OCI-LY3 (cell line): Measurements from ENCODE around the gene TNK2.
"Not testable (repeated sequence)": the region's sequence is repeated elsewhere in the genome, so short reads cannot be mapped to it uniquely, and the experiment has no call there.

Source experiments
- H2AFZ ChIP-seq: fragments of 200-600, 300-600 bp; shearing (Covaris generic); 2 replicates; pipeline ENCODE4 v1.6.0; 2014; ENCODE audit warnings: antibody characterized with exemption, low read depth, low read length
- H3K27ac ChIP-seq: fragments of 200-600, 300-600 bp; sonication (generic); 2 replicates; pipeline ENCODE4 v1.5.1; 2014; ENCODE audit warnings: mild to moderate bottlenecking, low read length, moderate library complexity, mixed read lengths
- H3K27me3 ChIP-seq: fragments of 200-600, 300-600 bp; sonication (generic); 2 replicates; pipeline ENCODE4 v1.6.1; 2014; ENCODE audit warnings: low read depth, low read length, mixed read lengths
- H3K36me3 ChIP-seq: fragments of 200-600, 300-600 bp; sonication (generic); replicated peaks from 2 replicates; pipeline ENCODE3; 2014; ENCODE audit warnings: low read depth, low read length, mixed read lengths
- H3K4me1 ChIP-seq: fragments of 300-600, 200-600 bp; sonication (generic); 2 replicates; pipeline ENCODE4 v1.6.1; 2014; ENCODE audit warnings: low read length, mixed read lengths
- H3K4me2 ChIP-seq: fragments of 200-600, 300-600 bp; sonication (generic); 2 replicates; pipeline ENCODE4 v1.6.1; 2014; ENCODE audit warnings: low read length, mixed read lengths
- H3K4me3 ChIP-seq: fragments of 300-600, 200-600 bp; sonication (generic); 2 replicates; pipeline ENCODE4 v1.5.1; 2014; ENCODE audit warnings: antibody characterized with exemption, mild to moderate bottlenecking, low read length, moderate library complexity
- H3K79me2 ChIP-seq: fragments of 300-600, 200-600 bp; shearing (Covaris generic); 2 replicates; pipeline ENCODE4 v1.6.1; 2014; ENCODE audit warnings: mild to moderate bottlenecking, low read length, mixed read lengths
- H3K9ac ChIP-seq: fragments of 300-600, 200-600 bp; shearing (Covaris generic); 2 replicates; pipeline ENCODE4 v1.6.0; 2014; ENCODE audit warnings: mild to moderate bottlenecking, low read length, moderate library complexity
- H3K9me3 ChIP-seq: fragments of 200-600, 300-600 bp; shearing (Covaris generic); 2 replicates; pipeline ENCODE4 v1.6.1; 2014; ENCODE audit warnings: low read length, mixed read lengths; ENCODE audit not compliant: insufficient read depth
- H4K20me1 ChIP-seq: fragments of 200-600, 300-600 bp; sonication (generic); 2 replicates; pipeline ENCODE4 v1.6.1; 2016; ENCODE audit warnings: low read length, mixed read lengths; ENCODE audit not compliant: insufficient read depth

TNK2 gene

DNA sequence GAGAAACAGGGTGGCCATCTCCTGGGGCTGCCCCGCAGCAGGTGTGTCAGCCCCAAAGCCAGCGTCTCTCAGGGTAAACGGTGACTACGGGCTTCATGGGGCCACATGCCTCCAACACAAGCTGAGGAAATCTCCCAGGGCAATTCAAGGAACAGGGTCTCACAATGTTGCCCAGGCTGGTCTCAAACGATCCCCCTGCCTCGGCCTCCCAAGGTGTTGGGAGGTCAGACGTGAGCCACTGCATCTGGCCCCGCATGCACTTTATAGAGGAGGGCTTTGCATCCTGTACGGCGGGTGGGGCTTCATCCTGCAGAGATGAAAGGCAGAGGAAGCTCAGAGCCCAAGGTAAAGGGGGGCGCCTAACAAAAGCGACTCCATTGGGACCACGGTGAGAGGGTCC lies 42.4 kb upstream of the TNK2 start:
- H2AFZ ChIP-seq, H3K9me3 ChIP-seq, H4K20me1 ChIP-seq, H3K4me3 ChIP-seq, H3K9ac ChIP-seq, H3K79me2 ChIP-seq, H3K27ac ChIP-seq, H3K27me3 ChIP-seq, H3K4me2 ChIP-seq, H3K36me3 ChIP-seq, H3K4me1 ChIP-seq: not testable (repeated sequence)

- not testable (repeated sequence) for H3K79me2 ChIP-seq, H3K36me3 ChIP-seq, H3K27me3 ChIP-seq, H3K9ac ChIP-seq, H3K9me3 ChIP-seq, H4K20me1 ChIP-seq, H3K4me2 ChIP-seq, H3K4me3 ChIP-seq, H2AFZ ChIP-seq, H3K4me1 ChIP-seq, H3K27ac ChIP-seq
Observed at GRCh38 chr3:195950164-195950563, 41.8 kb upstream of the TNK2 start.

DNA sequence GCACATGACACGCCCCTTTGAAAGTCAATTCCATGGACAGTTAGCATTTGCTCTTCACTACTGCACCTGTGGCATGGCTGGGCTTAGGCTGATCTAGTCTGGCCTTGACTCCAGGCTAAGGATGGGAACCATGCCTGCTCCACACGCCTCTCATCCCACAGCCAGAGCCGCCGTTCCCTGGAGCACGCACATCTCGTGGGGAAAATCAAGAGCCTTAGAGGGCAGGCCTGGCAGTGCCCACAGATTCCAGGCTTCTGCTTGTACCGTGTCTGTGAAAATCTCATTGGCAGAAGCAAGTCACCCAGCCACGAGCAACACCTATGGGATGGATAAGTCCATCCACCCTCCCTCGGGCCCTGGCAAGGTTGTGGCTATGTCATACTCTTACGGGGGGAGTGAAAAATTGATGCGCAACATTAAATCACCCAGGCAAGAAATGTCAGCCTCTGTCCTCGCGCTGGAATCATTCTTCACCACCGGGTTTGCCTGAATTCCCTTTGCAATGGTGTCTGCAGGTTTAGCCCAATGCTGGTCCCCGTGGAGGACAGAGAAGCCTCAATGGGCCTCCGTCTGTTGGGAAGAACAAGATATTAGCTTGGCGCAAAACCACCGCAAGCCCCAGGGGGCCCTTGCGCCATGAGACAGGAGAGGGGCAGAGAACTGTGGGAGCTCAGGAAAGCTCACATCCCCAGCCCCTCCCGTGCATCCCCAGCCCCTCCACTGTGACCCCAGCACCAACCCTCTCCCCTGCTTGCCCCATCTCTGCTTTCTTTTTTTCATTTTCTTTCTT lies 38.8 kb upstream of the TNK2 start:
- not testable (repeated sequence) for H3K4me2 ChIP-seq, H3K9ac ChIP-seq, H3K27ac ChIP-seq, H3K4me1 ChIP-seq, H2AFZ ChIP-seq, H3K79me2 ChIP-seq, H3K9me3 ChIP-seq, H3K4me3 ChIP-seq, H4K20me1 ChIP-seq, H3K36me3 ChIP-seq, H3K27me3 ChIP-seq

DNA sequence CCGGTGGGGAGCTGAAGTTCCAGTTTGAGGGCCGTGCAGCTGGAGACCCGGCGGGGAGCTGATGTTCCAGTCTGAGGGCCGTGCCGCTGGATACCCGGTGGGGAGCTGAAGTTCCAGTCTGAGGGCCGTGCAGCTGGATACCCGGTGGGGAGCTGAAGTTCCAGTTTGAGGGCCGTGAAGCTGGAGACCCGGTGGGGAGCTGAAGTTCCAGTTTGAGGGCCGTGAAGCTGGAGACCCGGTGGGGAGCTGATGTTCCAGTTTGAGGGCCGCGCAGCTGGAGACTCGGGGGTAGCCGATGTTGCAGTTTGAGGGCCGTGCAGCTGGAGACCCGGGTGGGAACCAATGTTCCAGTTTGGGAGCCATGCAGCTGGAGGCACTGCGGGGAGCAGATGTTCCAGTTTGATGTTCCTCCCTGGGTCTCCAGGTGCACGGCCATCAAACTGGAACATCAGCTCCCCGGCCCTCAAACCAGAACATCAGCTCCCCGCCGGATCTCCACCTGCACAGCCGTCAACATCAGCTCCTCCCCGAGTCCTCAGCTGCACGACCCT lies 33.0 kb upstream of the TNK2 start:
- not testable (repeated sequence) for H3K4me3 ChIP-seq, H3K79me2 ChIP-seq, H2AFZ ChIP-seq, H4K20me1 ChIP-seq, H3K36me3 ChIP-seq, H3K4me1 ChIP-seq, H3K4me2 ChIP-seq, H3K9ac ChIP-seq, H3K27ac ChIP-seq, H3K27me3 ChIP-seq, H3K9me3 ChIP-seq

DNA sequence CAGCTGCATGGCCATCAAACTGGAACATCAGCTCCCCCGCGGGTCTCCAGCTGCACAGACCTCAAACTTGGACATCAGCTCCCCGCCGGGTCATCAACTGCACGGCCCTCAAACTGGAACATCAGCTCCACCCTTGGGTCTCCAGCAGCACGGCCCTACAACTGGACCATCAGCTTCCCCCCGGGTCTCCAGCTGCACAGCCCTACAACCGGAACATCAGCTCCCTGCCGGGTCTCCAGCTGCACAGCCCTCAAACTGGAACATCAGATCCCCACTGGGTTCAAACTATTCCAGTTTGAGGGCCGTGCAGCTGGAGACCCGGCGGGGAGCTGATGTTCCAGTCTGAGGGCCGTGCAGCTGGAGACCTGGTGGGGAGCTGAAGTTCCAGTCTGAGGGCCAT lies 32.5 kb upstream of the TNK2 start:
- H3K9me3 ChIP-seq, H3K79me2 ChIP-seq, H3K4me2 ChIP-seq, H3K27me3 ChIP-seq, H3K27ac ChIP-seq, H4K20me1 ChIP-seq, H3K36me3 ChIP-seq, H2AFZ ChIP-seq, H3K9ac ChIP-seq, H3K4me1 ChIP-seq, H3K4me3 ChIP-seq: not testable (repeated sequence)

- H3K4me3 ChIP-seq, H3K36me3 ChIP-seq, H3K9me3 ChIP-seq, H3K4me2 ChIP-seq, H3K27ac ChIP-seq, H3K4me1 ChIP-seq, H3K79me2 ChIP-seq, H4K20me1 ChIP-seq, H2AFZ ChIP-seq, H3K27me3 ChIP-seq, H3K9ac ChIP-seq: not testable (repeated sequence)
Observed at GRCh38 chr3:195939526-195940470, 31.4 kb upstream of the TNK2 start.

DNA sequence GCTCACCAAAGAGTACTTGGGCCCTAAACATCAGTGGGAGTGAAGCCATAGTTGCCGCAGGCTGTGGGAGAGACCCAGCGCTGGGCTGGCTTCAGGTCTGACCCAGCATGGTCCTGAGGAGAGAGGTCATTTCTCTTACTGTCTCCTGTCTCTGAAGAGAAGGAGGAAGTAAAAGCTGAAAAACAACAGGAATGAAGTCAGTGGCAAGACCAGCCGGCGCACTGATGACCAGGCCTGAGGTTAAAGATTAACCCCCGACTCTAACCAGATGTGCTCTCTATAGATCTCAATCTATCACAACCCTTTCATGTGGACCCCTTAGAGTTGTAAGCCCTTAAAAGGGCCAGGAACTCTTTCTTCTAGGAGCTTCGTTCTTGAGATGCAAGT lies 24.7 kb upstream of the TNK2 start:
- not testable (repeated sequence) for H3K79me2 ChIP-seq, H3K9ac ChIP-seq, H4K20me1 ChIP-seq, H3K27ac ChIP-seq, H3K27me3 ChIP-seq, H3K4me2 ChIP-seq, H3K9me3 ChIP-seq, H2AFZ ChIP-seq, H3K36me3 ChIP-seq, H3K4me1 ChIP-seq, H3K4me3 ChIP-seq
